Neural cell (in vitro differentiated cells): ENCODE measurements around the gene NPS. TPM values are rescaled to one million over a fixed set of nuclear protein-coding genes. Genes with fewer than 3 reads are reported as not detected.

ENCODE experiments used
- H2AFZ ChIP-seq: fragments of 200-600, 300-800 bp; sonication (generic), shearing (Covaris generic); 2 replicates; pipeline ENCODE4 v1.6.0; 2014; ENCODE audit warnings: low read depth, mild to moderate bottlenecking, antibody characterized with exemption, low read length, moderate library complexity
- H3F3A ChIP-seq: fragments of 200-600 bp; shearing (Covaris generic); 2 replicates; pipeline ENCODE4 v1.6.1; 2016; ENCODE audit warnings: mild to moderate bottlenecking, moderate library complexity, mixed read lengths, antibody characterized with exemption, low read length; ENCODE audit not compliant: insufficient read depth, poor library complexity, severe bottlenecking
- H3K27ac ChIP-seq: fragments of 200-600, 300-800 bp; sonication (generic), shearing (Covaris generic); 2 replicates; pipeline ENCODE4 v1.5.1; 2014; ENCODE audit warnings: mild to moderate bottlenecking, low read length, moderate library complexity
- H3K27me3 ChIP-seq: fragments of 300-800, 200-600 bp; sonication (generic), shearing (Covaris generic); 2 replicates; pipeline ENCODE4 v1.6.0; 2014; ENCODE audit warnings: mild to moderate bottlenecking, low read depth, low read length, moderate library complexity; ENCODE audit not compliant: insufficient read depth
- H3K36me3 ChIP-seq: fragments of 300-800, 200-600 bp; sonication (generic), shearing (Covaris generic); 2 replicates; pipeline ENCODE4 v1.5.1; 2014; ENCODE audit warnings: mild to moderate bottlenecking, antibody characterized with exemption, low read length, moderate library complexity; ENCODE audit not compliant: insufficient read depth
- H3K4me2 ChIP-seq: fragments of 300-800, 200-600 bp; sonication (generic), shearing (Covaris generic); 2 replicates; pipeline ENCODE4 v1.6.0; 2014; ENCODE audit warnings: mild to moderate bottlenecking, low read length
- H3K4me3 ChIP-seq: fragments of 300-800, 200-600 bp; sonication (generic), shearing (Covaris generic); 2 replicates; pipeline ENCODE4 v1.5.1; 2014; ENCODE audit warnings: mild to moderate bottlenecking, low read length, moderate library complexity
- H3K79me2 ChIP-seq: fragments of 200-600 bp; shearing (Covaris generic); replicated peaks from 2 replicates; pipeline ENCODE4 v1.6.0; 2014; ENCODE audit warnings: mild to moderate bottlenecking, low read length, moderate library complexity; ENCODE audit not compliant: insufficient read depth
- H3K9ac ChIP-seq: fragments of 300-800, 200-600 bp; sonication (generic), shearing (Covaris generic); 2 replicates; pipeline ENCODE4 v1.6.1; 2016; ENCODE audit warnings: mild to moderate bottlenecking, low read length, mixed read lengths
- H3K9me2 ChIP-seq: fragments of 200-600 bp; shearing (Covaris generic); 2 replicates; pipeline ENCODE4 v1.6.1; 2016; ENCODE audit warnings: mild to moderate bottlenecking, low read length, mixed read lengths; ENCODE audit not compliant: insufficient read depth
- H3K9me3 ChIP-seq: fragments of 200-600, 300-800 bp; sonication (generic), shearing (Covaris generic); 2 replicates; pipeline ENCODE4 v1.6.1; 2016; ENCODE audit warnings: mild to moderate bottlenecking, mixed run types, low read length, moderate library complexity, mixed read lengths
- H4K20me1 ChIP-seq: fragments of 200-600 bp; shearing (Covaris generic); 2 replicates; pipeline ENCODE4 v1.6.1; 2016; ENCODE audit warnings: mild to moderate bottlenecking, mixed run types; ENCODE audit not compliant: insufficient read depth
- CTCF ChIP-seq: fragments of 450-650 bp; IDR thresholded peaks from 2 replicates; pipeline ENCODE4 v1.5.1; 2014; ENCODE audit warnings: antibody characterized with exemption, mild to moderate bottlenecking, moderate library complexity; ENCODE audit not compliant: poor library complexity, severe bottlenecking
- EP300 ChIP-seq: fragments of 450-650 bp; conservative IDR thresholded peaks from 2 replicates; pipeline ENCODE4 v1.6.1; 2014; ENCODE audit warnings: antibody characterized with exemption, mild to moderate bottlenecking, moderate library complexity; ENCODE audit not compliant: poor library complexity, severe bottlenecking
- EZH2 ChIP-seq: fragments of 200-600, 300-800 bp; shearing (Covaris generic), sonication (generic); IDR thresholded peaks from 2 replicates; pipeline ENCODE4 v1.6.1; 2014; ENCODE audit warnings: antibody characterized with exemption, low read length, borderline replicate concordance, mild to moderate bottlenecking; ENCODE audit not compliant: insufficient read depth, poor library complexity, severe bottlenecking
- MXI1 ChIP-seq: fragments of 450-650 bp; conservative IDR thresholded peaks from 2 replicates; pipeline ENCODE4 v1.6.1; 2014; ENCODE audit warnings: antibody characterized with exemption, mild to moderate bottlenecking; ENCODE audit not compliant: poor library complexity, severe bottlenecking
- POLR2AphosphoS5 ChIP-seq: IDR thresholded peaks from 2 replicates; pipeline ENCODE4 v1.6.1; 2012
- RAD21 ChIP-seq: fragments of 450-650 bp; conservative IDR thresholded peaks from 2 replicates; pipeline ENCODE4 v1.6.1; 2014; ENCODE audit warnings: antibody characterized with exemption, mild to moderate bottlenecking, moderate library complexity
- REST ChIP-seq: IDR thresholded peaks from 2 replicates; pipeline ENCODE4 v1.6.1; 2012; ENCODE audit warnings: borderline replicate concordance
- SMC3 ChIP-seq: fragments of 450-650 bp; conservative IDR thresholded peaks from 2 replicates; pipeline ENCODE4 v1.6.1; 2014; ENCODE audit warnings: antibody characterized with exemption, mild to moderate bottlenecking, moderate library complexity; ENCODE audit not compliant: poor library complexity
- TAF1 ChIP-seq: IDR thresholded peaks from 2 replicates; pipeline ENCODE4 v1.6.1; 2012; ENCODE audit warnings: low read depth
- polyA plus RNA-seq: library from polyadenylated mRNA; depleted of rRNA; stranded (reverse); fragments of >200 nt; gene quantifications from 2 replicates; pipeline ENCODE4 v1.2.3, GENCODE V29; 2014

The NPS gene
- polyA plus RNA-seq, 1 donor from 2014 or later = not detected

GRCh38 chr10:127569210-127569609 lies 20.1 kb downstream of the NPS start:
- TF ChIP-seq EZH2 (no peak), REST (no peak), POLR2AphosphoS5 (no peak), MXI1 (no peak), TAF1 (no peak), CTCF (no peak), SMC3 (no peak), EP300 (no peak), RAD21 (no peak)
- H3K4me3 ChIP-seq = no peak overlapping the region

GRCh38 chr10:127570036-127570435 lies 20.9 kb downstream of the NPS start:
- Histone ChIP-seq H3K4me3 (no peak overlapping the region), H3K9me3 (no peaks in the 10 kb centered on the region), H3K4me2 (no peak overlapping the region), H3K9me2 (no peaks in the 10 kb centered on the region), H3K27ac (no peak overlapping the region), H3K9ac (no peak overlapping the region), H3K79me2 (no peaks in the 10 kb centered on the region), H3K27me3 (no peaks in the 10 kb centered on the region), H4K20me1 (no peaks in the 10 kb centered on the region), H3K36me3 (no peaks in the 10 kb centered on the region), H3F3A (no peaks in the 10 kb centered on the region), H2AFZ (no peak overlapping the region)
- TF ChIP-seq CTCF (no peak), EZH2 (no peak), RAD21 (no peak), MXI1 (no peak), POLR2AphosphoS5 (no peak), EP300 (no peak), TAF1 (no peak), REST (no peak), SMC3 (no peak)

More at GRCh38 chr10:127569210-127569609, 20.1 kb downstream of the NPS start:
- Histone ChIP-seq H3K4me2 (no peak overlapping the region), H3K9me2 (no peaks in the 10 kb centered on the region), H3K27ac (no peak overlapping the region), H3K79me2 (no peaks in the 10 kb centered on the region), H2AFZ (no peak overlapping the region), H3K27me3 (no peaks in the 10 kb centered on the region), H3F3A (no peaks in the 10 kb centered on the region), H3K9me3 (no peaks in the 10 kb centered on the region), H3K9ac (no peak overlapping the region), H4K20me1 (no peaks in the 10 kb centered on the region), H3K36me3 (no peaks in the 10 kb centered on the region)
